Glomerular visceral epithelial cell (primary cell): ENCODE measurements around the gene CCDC91.
A peak's percentile ranks its signal among the peaks of the same experiment; 100 is the strongest.
"Not testable (repeated sequence)": the region's sequence is repeated elsewhere in the genome, so short reads cannot be mapped to it uniquely, and the experiment has no call there.

Experiments used
- DNase-seq: peaks from one replicate; pipeline ENCODE4 v3.0.0-alpha.2; 2016; ENCODE audit errors: extremely low spot score

The CCDC91 gene

DNA sequence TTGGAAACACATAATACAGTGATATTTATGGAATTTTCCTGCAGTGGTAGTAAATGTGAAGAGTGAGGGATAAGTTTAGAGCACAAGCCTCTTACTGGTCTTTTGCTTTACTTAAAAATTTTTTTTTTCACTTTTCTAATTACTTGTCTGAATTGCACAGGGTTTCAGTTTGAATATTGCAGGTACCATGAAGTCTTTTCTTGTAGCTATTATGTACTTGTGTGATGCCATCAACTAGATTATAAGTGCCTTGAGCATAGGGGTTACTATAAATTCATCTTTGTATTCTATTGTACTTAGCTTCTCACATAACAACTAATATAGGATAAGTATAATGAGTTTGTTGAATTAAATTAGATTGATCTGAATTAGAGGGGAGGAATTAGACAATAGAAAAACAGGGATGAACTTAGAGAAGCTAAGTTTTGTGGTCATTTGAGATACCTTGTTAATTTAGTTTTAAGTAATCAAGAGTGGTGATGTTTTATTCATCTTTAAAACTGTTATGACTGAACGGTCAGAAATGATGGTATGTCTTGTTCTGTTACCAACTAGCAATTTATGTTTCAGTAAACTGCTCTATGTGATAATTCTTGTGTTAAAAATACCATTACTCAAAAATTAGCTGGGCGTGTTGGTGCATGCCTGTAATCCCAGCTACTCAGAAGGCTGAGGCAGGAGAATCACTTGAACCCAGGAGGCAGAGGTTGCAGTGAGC lies 42.1 kb downstream of the CCDC91 start:
- DNase-seq: no peak

DNA sequence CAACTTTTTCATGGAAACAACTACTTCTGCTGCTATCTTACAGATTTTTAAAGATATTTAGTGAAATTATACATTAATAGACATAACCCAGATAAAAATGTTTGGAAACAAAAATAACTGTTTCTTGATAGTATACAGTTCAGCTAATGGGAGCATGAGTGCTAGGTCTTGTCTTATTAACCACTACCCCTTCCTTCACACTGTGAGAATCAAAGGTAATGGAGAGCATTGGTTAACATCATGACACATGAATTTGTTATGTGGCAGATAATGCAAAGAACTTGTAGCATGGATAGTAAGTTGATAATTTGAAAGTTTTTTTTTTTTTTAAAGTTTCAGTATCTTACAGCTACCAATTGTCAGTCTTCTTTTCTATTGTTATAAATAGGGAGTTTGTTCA lies 44.2 kb downstream of the CCDC91 start:
- no peak for DNase-seq

DNA sequence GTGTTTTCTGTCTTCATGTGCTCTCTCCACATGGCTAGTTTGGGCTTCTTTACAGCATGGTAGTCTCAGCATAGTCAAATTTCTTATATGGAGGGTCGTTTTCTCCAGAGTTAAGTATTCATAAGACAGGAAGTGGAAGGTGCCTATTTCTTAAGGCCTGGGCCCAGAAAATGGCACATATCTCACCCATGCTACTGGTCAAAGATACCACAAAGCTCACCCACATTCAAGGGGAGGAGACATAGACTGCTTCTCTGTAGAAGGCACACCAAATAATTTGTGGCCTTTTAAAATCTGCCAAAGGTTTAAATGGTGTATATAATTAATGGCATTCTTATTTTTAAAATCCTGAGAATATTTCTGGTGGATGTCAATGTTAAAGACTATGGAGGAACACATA lies 44.8 kb downstream of the CCDC91 start:
- no peak for DNase-seq

DNA sequence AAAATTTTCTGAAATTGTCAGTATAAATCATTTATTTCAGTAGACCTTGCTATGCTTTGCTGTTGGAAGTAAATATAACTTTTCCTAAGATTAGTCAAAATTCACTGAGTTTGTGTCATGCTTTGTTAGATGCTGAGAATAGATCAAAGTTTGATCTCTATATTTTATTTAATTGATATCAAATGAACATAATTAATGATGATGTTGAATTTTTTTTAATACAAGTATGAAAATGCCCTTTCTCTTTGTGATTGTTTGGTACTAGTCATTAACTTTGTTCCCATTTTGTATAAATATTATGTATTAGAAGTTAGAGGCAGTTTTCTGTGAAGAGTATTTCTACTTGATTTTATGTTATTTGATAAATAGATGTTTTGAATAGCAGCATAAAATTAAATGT lies 45.7 kb downstream of the CCDC91 start:
- DNase-seq: no peak

DNA sequence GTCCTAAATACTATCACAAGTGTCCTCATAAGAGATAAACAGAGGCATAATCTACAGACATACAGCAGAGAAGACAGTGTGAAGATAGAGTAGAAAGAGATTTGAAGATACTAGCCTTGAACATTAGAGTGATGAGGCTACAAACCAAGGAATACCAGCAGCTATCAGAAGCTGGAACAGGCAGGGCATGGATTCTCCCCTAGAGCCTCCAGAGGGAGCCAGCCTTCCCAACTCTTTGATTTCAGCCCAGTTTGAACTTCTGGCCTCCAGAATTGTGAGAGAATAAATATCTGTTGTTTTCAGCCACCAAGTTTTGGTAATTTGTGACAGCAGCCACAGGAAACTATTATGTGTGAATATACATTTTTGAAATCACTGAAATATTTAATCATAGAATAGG lies 47.2 kb downstream of the CCDC91 start:
- no peak for DNase-seq

DNA sequence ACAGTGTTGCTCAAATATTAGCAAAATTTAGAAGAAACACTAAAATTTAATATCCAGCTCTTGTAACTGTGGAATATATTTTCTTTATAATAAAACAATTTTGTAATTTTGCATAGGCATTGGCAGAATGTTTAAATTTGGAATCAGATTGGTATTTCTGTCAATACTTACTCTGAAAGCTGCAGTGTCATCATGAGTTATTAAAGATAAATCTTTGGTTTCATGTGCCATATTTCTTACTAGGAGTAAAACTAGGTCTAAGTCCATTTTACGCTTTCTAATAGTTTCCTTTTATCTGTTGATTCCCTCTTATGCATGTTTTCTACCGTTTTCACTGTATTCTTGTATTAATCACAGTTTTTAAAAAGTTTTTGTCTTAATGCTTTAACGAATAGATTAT lies 49.7 kb downstream of the CCDC91 start:
- no peak for DNase-seq

DNA sequence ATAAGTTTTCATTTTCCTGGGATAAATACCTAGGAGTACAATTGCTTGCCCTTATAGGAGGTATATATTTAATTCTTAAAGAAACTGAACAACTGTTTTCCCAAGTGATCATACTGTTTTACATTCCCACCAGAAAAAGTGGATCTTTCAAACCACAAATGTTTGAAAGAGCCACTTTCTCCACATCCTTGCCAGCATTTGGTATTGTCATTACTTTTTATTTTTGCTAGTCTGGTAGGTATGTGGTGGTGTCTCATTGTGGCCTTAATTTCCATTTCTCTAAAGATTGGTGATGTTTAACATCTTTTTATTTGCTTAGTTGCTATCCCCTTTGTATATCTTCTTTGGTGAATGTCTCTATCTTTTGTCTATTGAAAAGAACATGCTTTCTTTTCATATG lies 50.6 kb downstream of the CCDC91 start:
- no peak for DNase-seq

DNA sequence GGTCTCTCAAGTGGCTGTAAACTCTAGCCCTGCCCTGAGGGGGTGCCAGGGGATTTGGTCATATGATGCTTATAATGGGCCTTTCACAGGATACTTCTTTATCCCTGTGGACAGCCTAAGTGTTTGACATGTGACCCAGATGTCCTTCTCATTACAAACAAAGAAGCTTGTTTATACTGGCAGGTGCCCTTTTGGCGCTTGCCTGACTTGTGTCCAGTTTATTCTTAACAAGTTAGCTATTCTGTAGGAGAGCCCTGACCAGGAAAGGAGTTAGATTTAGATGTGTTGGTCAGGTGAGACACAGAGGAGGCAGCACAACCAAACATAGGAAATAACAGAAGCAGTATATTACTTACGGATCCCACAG lies 51.9 kb downstream of the CCDC91 start:
- no peak for DNase-seq

DNA sequence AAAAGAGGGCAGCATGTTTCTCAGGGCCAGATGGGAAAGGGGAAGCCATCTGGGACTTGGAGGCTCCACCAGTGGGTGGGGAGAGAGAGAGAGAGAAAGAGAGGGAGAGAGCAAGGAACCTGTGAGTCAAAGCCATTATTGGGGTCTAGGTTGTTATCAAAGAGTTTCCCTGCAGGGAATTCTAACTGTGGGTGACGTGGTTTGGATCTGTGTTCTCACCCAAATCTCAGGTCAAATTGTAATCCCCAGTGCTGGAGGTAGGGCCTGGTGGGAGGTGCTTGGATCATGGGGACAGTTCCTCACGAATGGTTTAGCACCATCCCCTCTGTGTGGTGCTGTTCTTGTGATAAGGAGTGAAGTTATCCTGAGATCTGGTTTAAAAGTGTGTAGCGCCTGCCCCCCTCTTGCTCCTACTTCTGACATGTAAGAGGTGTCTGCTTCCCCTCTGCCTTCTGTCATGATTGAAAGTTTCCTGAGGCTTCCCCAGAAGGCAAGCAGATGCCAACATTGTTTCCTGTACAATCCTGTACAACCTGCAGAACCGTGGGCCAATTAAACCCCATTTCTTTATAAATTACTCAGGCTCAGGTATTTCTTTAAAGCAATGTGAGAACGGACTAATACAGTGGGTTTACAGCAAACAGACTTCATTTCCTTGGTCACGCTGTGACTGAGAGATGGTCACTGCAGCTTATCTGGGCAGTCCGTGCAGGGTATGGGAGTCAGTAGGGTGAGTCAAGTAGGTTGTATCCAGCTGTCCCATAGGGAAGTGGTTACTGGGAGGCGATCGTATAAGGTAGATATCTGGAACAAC lies 52.4 kb downstream of the CCDC91 start:
- DNase-seq: no peak

DNA sequence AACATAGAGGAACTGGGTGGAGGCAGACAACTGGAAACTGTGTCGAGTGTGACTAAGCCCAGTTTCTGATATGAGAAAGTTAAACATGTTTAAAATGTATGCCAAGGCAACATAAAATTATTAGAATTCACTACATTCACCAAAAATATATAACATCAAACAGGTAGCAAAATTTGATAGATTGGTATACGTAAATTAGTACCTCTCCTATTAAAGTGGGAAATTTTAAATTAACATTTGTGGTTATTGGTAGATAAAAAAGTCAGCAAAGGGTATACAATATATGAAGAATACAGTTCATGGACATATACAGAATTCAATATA lies 53.0 kb downstream of the CCDC91 start:
- no peak for DNase-seq

DNA sequence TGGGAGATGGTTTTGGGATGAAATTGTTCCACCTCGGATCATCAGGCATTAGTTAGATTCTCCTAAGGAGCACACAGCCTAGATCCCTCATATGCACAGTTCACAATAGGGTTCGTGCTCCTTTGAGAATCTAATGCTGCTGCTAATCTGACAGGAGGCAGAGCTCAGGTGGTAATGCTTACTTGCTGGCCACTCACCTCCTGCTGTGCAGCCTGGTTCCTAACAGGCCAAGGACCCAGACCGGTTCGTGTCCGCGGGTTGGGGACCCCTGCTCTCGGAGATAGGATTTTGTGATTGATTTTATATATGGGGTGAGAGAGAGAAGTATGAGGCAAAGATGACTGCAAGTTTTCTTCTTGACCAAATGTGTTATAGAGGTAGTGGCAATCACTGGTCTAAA lies 57.5 kb downstream of the CCDC91 start:
- no peak for DNase-seq

DNA sequence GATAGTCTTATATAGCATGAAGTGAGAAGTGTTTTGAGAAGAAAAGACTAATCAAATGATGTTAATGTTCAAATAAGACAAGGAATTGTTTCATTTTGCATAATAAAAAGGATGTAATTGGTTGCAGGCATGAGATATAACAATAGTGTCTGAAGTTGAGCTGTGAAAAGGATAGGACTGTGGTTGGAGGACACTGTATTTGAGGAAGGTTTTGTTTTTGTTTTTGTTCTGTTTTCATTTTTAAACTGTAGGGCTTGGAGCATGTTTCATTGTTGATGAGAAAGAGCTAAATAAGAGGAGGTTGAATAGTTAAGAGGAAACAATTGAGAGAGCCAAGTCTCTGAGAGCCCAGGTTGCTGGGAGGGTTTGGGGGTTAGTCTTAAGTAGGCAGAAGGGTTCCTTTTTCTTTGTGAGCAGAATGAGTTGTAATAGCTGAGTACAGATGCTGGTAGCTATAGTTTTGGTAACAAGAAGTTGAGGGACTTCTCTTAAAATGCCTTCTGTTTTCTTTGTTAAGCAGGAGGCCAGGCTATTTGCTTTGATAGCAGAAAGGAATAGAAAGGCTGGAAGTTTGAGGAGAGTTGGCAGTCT lies 58.4 kb downstream of the CCDC91 start:
- no peak for DNase-seq

DNA sequence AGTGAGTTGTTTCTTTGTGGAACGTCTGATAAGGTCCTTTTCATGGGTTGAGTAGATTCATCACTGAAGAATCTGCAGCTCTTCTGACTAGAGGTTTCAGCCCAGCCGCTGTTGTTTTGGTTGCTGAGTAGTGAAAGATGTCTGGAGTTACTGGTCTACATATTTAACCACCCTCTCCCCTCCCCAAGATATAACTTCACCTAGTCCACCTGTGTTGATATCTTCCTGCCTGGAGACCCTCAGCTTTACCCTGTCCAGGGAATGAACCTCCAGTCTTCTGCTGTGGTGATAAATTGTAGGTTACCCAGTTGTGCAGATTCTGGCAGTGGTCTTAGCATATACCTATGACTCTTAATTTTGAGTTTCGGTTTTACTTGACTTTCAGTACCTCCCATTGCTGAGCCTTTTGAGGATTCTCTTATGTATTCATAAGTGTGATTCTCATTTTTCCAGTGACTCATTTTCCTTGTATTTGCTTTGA lies 62.9 kb downstream of the CCDC91 start:
- peak; percentile 1 for DNase-seq

DNA sequence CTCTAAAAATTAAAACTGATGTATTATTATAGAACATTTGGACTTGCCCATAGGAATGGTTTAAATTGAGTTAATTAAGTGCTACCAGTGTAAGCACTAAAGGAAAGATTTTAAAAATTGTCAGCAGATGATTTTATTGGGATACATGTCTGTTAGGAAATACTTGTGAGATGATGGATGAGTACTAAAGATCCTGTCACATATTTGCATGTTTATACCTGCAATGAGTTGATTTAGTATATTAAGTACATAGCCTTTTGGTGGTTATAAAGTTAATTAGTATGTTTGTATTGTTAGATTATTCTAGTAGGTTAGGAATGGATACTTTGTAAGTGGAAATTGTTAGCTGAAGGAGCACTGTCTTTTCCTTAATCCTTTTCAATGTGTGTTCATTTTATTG lies 67.2 kb downstream of the CCDC91 start:
- no peak for DNase-seq

DNA sequence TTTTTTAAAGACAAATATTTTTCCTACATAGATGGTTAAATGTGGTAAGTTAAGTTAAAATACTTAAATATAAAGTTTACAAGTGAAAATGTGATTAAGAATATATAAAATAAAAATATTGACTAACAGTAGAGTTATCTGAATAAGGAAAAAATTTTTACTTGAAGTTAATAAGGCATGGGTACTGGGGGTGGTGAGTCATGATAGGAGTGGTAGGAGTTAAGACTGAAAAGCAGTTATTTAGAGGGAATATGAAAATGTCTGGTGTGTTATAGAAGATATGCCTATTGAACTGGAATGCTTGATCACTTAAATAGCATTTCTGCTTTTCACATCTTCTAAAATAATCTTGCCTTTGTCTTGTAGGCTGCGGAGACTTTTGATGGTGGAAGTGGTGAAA lies 68.7 kb downstream of the CCDC91 start:
- no peak for DNase-seq

DNA sequence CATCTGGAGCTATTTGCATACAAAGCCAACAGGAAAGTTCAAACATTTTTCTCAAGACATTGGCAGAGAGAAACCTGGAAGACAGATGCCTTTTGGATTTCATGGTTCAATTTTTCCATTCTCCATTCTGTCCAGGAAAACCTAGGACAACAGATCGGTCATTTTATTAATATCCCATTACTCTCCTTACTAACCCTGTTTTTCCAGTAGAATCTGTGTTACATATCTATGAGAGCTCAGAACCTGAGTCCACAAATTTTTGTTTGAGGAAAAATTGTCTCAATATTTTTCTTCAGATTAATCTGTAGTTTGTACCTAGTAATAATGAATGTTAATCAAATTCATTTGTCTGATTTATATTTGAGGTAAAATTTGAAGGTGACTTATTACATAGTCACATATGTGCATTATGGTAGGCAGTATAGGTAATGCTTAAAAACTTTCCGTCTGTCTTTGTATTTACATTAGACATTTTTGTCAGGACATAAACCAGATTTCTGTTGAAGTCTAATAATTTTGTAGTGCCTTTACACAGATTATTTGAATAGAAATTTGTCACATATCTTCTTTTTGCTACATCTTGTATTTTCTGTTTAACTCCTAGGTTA lies 75.3 kb downstream of the CCDC91 start:
- no peak for DNase-seq

DNA sequence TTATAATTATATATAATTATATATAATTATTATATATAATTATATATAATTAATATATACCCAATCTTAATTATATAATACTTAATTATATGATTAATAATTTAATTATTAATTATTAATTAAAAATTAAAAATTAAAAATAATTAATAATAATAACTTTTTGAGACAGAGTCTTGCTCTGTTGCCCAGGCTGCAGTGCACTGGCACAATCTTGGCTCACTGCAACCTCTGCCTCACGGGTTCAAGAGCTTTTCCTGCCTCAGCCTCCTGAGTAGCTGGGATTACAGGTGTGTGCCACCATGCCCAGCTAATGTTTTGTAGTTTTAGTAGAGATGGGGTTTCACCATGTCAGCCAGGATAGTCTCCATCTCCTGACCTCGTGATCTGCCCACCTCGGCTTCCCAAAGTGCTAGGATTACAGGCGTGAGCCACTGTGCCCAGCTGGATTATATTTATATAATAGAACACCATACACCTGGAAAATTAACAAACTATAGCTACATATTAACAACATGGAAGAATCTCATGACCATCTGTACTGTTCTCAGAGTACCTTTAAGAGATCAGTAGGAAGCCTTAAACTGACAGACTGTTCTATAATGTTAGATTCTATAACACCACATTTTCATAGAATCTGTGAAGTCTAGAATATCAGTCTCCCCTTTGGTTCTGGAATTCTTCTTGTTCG lies 77.8 kb downstream of the CCDC91 start:
- not testable (repeated sequence) for DNase-seq

DNA sequence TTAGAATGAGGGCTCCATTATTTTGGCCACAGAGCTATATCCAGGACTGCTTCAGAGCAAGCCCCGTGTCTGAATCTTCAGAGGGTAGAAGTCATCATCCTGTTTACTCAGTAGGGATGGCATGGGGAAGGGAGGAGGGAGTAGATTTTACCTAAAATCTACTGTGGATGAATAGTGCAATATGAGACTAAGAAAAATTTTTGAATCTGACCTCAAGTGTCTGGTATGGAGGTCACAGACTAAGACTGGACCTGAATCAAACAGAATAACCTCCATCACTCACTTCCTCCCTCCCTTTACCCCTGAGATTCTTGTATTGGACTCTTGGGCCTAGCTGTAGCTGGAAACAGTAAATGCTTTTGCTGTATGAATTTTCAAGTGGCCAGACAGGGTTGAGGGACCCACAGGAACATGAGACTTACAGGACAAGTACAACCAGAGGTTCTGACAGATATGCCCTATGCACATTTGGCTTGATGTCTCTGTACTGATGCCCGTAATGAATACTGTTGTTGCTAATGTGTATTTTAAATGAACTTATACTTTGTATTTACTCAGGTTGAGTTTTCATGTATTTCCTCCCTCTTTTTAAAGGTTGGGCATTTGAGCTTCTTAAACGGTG lies 78.5 kb downstream of the CCDC91 start:
- no peak for DNase-seq

DNA sequence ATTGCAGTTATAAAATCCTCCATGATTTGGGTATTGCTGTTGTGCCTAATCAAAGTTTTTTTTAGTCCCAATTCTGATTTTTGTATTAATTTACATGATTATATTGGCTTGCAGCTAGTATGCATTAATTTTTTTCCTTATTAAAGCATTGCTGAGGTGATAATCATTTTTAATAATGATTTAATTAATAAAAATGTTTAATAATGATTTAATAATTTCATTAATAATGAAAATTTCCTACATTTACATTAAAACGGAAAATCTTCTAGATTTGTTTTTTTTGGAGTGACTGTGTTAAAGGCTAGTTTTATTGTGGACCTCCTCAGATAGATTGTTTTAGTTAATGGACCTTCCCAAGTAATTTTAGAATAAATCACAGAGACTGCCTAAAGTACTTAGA lies 79.6 kb downstream of the CCDC91 start:
- DNase-seq: no peak

DNA sequence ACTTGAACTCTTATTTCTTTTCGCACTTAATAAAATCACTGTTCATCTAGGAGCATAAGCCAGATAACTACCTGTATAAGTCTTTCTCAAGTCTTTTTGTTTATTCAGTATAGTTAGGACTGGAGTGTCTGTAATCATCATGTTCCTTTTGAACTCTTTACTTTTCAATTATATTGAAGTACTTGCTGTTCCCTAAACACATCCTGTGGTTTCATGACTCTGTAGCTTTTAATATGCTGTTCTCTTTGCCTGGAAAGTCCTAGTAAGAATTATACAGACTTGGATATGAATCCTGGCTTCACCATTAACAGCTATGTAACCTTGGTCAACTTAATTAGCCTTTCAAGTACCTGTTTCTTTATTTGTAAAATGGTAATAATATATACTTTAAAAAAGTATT lies 88.2 kb downstream of the CCDC91 start:
- DNase-seq: no peak

DNA sequence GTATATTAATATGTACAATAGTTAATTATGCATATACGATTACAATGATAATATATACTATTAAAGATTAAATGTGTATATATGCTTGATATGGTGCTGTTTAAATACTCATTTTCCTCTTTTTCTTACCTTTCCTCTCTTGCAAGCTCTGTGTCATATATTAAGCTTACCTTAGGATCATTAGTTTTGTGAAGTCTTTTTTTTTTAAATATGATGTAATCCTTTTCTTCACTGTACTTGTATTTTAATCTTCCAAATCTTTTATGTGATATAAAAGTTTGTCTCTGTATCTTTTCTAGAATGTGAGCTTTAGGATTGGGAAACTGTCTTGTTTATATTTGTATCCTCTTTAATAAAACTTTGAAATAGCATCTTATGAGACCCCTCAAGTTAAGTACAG lies 88.7 kb downstream of the CCDC91 start:
- no peak for DNase-seq

DNA sequence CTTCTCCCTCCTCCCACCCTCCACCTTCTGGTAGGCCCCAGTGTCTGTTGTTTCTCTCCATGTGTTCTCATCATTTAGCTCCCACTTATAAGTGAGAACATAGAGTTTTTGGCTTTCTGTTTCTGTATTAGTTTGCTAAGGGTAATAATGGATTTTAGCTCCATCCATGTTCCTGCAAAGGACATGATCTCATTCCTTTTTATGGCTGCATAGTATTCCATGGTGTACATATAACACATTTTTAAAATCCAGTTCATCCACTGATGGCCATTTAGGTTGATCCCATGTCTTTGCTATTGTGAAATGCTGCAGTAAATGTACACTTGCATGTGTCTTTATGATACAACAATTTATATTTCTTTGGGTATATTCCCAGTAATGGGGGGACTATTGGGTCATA lies 96.1 kb downstream of the CCDC91 start:
- no peak for DNase-seq
